Measurements from ENCODE around the gene SORBS1.

SORBS1 gene

DNA sequence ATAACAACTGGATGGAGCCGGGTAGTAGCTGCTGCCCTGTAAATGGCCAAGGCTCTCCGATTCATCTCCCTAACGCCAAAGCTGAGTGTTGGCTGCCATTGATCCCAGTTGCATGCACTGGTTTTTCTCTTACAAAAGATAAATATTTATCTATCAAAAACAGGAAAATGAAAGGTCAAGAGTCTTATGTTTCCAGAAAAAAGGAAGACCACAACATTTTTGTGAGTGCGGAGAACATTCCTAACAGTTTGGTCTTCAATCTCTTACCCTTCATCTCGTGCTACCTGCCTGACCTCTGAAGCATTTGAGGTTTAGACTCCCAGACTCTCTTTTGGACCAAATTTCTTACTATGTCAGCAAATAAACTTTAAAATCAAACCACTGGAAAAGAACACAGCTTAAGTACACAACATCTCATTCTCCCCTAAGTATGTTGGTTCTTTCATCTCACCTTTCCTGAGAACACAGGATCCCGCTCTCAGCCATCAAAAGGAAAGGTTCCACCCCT, 61.6 kb downstream of the SORBS1 start:
- no peak for TF ChIP-seq EP300 (IDR thresholded peaks at IDR 0.05; ENCODE audit: borderline replicate concordance)

DNA sequence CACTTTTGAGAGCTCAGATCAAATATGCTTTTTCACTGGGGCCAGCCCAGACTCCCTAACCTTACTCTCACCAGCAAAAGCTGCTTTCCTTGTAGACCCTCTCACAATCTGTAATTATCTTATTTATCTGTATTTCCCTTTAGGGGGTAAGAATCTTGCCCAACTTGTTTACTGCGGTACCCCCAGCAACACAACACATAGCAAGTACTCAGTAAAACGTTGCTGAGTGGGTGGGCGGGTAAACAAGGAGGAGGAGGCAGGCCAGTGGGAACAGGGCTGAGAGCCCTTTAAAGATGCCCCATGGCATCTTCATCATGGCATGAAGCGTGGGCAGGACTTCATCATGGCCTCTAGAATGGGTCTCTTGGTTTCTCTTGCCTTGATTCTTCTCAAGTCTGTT, 64.2 kb downstream of the SORBS1 start:
- TF ChIP-seq, protein P1, sequence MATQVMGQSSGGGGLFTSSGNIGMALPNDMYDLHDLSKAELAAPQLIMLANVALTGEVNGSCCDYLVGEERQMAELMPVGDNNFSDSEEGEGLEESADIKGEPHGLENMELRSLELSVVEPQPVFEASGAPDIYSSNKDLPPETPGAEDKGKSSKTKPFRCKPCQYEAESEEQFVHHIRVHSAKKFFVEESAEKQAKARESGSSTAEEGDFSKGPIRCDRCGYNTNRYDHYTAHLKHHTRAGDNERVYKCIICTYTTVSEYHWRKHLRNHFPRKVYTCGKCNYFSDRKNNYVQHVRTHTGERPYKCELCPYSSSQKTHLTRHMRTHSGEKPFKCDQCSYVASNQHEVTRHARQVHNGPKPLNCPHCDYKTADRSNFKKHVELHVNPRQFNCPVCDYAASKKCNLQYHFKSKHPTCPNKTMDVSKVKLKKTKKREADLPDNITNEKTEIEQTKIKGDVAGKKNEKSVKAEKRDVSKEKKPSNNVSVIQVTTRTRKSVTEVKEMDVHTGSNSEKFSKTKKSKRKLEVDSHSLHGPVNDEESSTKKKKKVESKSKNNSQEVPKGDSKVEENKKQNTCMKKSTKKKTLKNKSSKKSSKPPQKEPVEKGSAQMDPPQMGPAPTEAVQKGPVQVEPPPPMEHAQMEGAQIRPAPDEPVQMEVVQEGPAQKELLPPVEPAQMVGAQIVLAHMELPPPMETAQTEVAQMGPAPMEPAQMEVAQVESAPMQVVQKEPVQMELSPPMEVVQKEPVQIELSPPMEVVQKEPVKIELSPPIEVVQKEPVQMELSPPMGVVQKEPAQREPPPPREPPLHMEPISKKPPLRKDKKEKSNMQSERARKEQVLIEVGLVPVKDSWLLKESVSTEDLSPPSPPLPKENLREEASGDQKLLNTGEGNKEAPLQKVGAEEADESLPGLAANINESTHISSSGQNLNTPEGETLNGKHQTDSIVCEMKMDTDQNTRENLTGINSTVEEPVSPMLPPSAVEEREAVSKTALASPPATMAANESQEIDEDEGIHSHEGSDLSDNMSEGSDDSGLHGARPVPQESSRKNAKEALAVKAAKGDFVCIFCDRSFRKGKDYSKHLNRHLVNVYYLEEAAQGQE (IDR thresholded peaks at IDR 0.05; ENCODE audit: low read depth), result no peak
- TF ChIP-seq EP300 (IDR thresholded peaks at IDR 0.05; ENCODE audit: borderline replicate concordance) (no peak), YY1 (IDR thresholded peaks at IDR 0.05; ENCODE audit: low read depth) (no peak), NFIC (IDR thresholded peaks at IDR 0.05) (no peak), TCF12 (IDR thresholded peaks at IDR 0.05; ENCODE audit: low read depth) (no peak), CEBPB (IDR thresholded peaks at IDR 0.05) (no peak), RAD21 (IDR thresholded peaks at IDR 0.05; ENCODE audit: low read depth) (no peak), TEAD4 (IDR thresholded peaks at IDR 0.05) (no peak), EGR1 (IDR thresholded peaks at IDR 0.05) (no peak), ZBTB7A (IDR thresholded peaks at IDR 0.05; ENCODE audit: low read depth) (no peak)
- TF ChIP-seq, protein P2, sequence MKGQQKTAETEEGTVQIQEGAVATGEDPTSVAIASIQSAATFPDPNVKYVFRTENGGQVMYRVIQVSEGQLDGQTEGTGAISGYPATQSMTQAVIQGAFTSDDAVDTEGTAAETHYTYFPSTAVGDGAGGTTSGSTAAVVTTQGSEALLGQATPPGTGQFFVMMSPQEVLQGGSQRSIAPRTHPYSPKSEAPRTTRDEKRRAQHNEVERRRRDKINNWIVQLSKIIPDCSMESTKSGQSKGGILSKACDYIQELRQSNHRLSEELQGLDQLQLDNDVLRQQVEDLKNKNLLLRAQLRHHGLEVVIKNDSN (IDR thresholded peaks at IDR 0.05), result no peak
- TF ChIP-seq, protein P3, sequence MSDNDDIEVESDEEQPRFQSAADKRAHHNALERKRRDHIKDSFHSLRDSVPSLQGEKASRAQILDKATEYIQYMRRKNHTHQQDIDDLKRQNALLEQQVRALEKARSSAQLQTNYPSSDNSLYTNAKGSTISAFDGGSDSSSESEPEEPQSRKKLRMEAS (IDR thresholded peaks at IDR 0.05), result no peak

DNA sequence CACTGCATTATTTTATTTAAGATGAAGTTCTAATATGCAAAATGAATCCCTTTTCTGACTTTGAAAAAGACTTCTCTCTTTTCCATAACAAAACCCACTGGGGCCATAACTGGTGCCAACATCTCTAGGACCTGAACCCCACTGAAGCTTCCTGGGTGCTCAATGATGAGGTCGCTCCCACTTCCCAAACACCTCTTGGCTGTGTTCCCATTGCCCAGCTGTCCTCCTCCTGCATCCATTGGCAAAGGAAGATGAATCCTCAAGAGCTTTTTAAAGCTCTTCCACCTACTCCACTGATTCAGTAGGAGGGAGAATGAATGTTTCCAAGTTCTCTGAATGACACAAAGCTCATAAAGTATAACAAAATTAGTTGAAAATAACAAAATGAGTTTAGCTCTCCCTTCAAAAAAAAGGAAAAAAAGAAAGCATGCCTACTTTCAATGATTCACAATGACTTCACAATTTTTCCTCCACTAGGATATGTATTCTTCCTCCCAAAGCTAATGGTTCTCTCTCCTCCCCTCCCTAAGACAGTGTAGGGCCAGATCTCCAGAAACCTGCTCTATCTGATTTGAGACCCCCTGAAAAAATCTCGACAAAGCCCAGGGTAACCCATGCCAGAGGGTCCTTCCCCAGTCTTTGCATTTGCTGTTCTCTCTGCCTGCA, 64.8 kb downstream of the SORBS1 start:
- TF ChIP-seq NFIC (IDR thresholded peaks at IDR 0.05) (no peak), CEBPB (IDR thresholded peaks at IDR 0.05) (no peak), EGR1 (IDR thresholded peaks at IDR 0.05) (no peak), CREB1 (IDR thresholded peaks at IDR 0.05; ENCODE audit: low read depth) (no peak), YY1 (IDR thresholded peaks at IDR 0.05; ENCODE audit: low read depth) (no peak), TCF12 (IDR thresholded peaks at IDR 0.05; ENCODE audit: low read depth) (no peak), TAF1 (IDR thresholded peaks at IDR 0.05; ENCODE audit: low read depth) (no peak), ZBTB7A (IDR thresholded peaks at IDR 0.05; ENCODE audit: low read depth) (no peak)
- TF ChIP-seq, protein P1 (IDR thresholded peaks at IDR 0.05; ENCODE audit: low read depth), result no peak
- TF ChIP-seq, protein P2 (IDR thresholded peaks at IDR 0.05), result no peak

DNA sequence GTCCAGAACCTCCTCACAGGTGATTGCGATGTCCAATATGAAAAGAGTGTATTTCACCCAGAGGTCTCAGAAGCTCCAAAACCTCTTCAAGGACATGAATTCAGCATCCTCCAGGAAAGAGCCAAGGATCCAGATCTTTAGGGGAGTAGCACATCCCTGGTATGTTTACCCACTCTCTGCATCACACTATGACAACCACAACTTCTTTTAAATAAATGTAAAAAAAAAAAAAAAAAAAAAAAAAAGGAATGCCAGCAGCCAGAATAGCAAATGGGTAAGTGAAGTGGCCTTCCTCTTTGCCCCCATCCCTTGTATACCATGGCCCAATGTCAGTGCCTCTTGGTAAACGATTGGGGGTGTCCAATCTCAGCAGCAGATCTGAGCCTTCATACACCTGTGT, 67.3 kb downstream of the SORBS1 start:
- TF ChIP-seq TEAD4 (IDR thresholded peaks at IDR 0.05) (no peak), TAF1 (IDR thresholded peaks at IDR 0.05; ENCODE audit: low read depth) (no peak), YY1 (IDR thresholded peaks at IDR 0.05; ENCODE audit: low read depth) (no peak), TCF12 (IDR thresholded peaks at IDR 0.05; ENCODE audit: low read depth) (no peak), EP300 (IDR thresholded peaks at IDR 0.05; ENCODE audit: borderline replicate concordance) (no peak), CREB1 (IDR thresholded peaks at IDR 0.05; ENCODE audit: low read depth) (no peak), EGR1 (IDR thresholded peaks at IDR 0.05) (no peak), CEBPB (IDR thresholded peaks at IDR 0.05) (no peak), ZBTB7A (IDR thresholded peaks at IDR 0.05; ENCODE audit: low read depth) (no peak), RAD21 (IDR thresholded peaks at IDR 0.05; ENCODE audit: low read depth) (no peak)
- TF ChIP-seq, protein P1 (IDR thresholded peaks at IDR 0.05; ENCODE audit: low read depth), result no peak

DNA sequence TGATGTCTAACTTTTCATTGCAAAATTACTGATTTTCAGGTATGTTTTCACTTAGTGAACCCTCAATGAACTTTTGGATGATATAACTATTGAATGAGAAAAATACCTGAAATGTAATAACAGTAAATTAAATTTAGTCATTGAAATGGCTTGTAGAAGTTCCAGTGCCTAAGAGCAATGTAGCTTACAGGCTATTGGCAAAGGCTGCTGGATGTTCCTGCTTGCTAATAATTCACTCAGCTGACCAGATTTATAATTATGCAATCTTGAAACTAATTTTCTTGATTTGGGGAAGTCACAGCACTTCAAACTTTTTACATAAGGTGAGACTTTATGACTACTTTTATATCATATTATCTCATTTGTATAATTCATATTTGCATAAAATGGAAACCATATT, 73.2 kb downstream of the SORBS1 start:
- TF ChIP-seq YY1 (IDR thresholded peaks at IDR 0.05; ENCODE audit: low read depth) (no peak), CEBPB (IDR thresholded peaks at IDR 0.05) (no peak), TAF1 (IDR thresholded peaks at IDR 0.05; ENCODE audit: low read depth) (no peak), EP300 (IDR thresholded peaks at IDR 0.05; ENCODE audit: borderline replicate concordance) (no peak), TEAD4 (IDR thresholded peaks at IDR 0.05) (no peak), RAD21 (IDR thresholded peaks at IDR 0.05; ENCODE audit: low read depth) (no peak), EGR1 (IDR thresholded peaks at IDR 0.05) (no peak), ZBTB7A (IDR thresholded peaks at IDR 0.05; ENCODE audit: low read depth) (no peak), NFIC (IDR thresholded peaks at IDR 0.05) (no peak)
- TF ChIP-seq, protein P3 (IDR thresholded peaks at IDR 0.05), result no peak
- TF ChIP-seq, protein P1 (IDR thresholded peaks at IDR 0.05; ENCODE audit: low read depth), result no peak
- TF ChIP-seq, protein P2 (IDR thresholded peaks at IDR 0.05), result no peak

Measured in Ishikawa (cell line).